ENCODE data around the gene CSF2RB. TPM values are rescaled to one million over a fixed set of nuclear protein-coding genes. Genes with fewer than 3 reads are reported as not detected.

Gene CSF2RB
- total and polyA plus RNA-seq, 2 experiments from 2014 or later: 2.6 to 4.1 TPM

DNA sequence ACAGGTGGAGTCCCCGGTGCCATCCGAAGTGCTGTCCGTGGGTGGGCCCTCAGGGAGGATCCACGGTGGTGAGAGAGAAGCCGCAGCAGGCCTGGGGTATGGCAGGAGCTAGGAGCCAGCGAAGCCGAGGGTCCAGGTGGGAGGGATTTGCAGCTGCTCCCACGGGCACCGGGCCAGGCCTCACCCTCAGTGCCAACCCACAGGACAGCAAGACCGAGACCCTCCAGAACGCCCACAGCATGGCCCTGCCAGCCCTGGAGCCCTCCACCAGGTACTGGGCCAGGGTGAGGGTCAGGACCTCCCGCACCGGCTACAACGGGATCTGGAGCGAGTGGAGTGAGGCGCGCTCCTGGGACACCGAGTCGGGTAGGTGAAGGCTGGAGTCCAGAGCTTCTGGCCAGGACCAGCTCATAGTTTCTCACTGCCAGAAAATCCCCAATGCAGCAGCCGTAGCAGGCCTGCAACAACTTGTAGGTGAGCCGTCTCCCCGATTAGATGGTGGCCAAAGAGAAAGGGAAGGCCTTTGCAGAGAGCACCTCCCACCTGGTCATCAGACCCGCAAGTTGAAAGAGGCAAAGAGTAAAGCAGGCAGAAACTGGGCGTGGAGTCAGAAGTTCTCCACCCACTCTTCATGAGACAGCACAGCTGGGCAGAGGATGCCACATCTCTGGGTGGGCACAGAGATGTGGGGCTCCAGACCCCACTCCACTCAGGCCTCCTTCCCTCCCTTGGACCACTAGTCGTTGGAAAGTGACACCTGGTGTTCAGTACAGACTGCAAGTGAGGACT lies 20.4 kb downstream of the CSF2RB start:
- Histone ChIP-seq H3K9me3 (ENCODE audit: low read depth) (no peaks in the 10 kb centered on the region), H3F3A (ENCODE audit: insufficient read depth) (no peaks in the 10 kb centered on the region), H3K79me2 (ENCODE audit: insufficient read depth) (no peaks in the 10 kb centered on the region), H2AFZ (no peak overlapping the region), H3K9ac (no peak overlapping the region), H3K9me2 (ENCODE audit: insufficient read depth) (no peaks in the 10 kb centered on the region), H3K4me1 (ENCODE audit: insufficient read depth) (no peaks in the 10 kb centered on the region), H3K27me3 (replicated peaks; ENCODE audit: insufficient read depth) (peaks cover 29% of the 10 kb centered on the region), H3K36me3 (ENCODE audit: low read depth) (no peaks in the 10 kb centered on the region), H4K20me1 (ENCODE audit: insufficient read depth) (no peaks in the 10 kb centered on the region), H3K4me3 (no peak overlapping the region), H3K4me2 (ENCODE audit: unreplicated experiment) (no peak overlapping the region), H3K27ac (no peak overlapping the region)
- WGBS, 2 experiments (ENCODE audit: low coverage in 1 of 2, low lambda C conversion rate in 2 of 2, missing lambda C conversion rate in 2 of 2): 63 to 65% methylated on average over 24 to 25 of the region's 25 CpGs
- DNase-seq: no peak
- in situ Hi-C loops (cut with MboI): no loop called here
- TF ChIP-seq EZH2 (IDR thresholded peaks at IDR 0.05; ENCODE audit: insufficient read depth, poor library complexity, severe bottlenecking) (no peak), EZH2phosphoT487 (IDR thresholded peaks at IDR 0.05; ENCODE audit: insufficient read depth, low read depth) (no peak)

DNA sequence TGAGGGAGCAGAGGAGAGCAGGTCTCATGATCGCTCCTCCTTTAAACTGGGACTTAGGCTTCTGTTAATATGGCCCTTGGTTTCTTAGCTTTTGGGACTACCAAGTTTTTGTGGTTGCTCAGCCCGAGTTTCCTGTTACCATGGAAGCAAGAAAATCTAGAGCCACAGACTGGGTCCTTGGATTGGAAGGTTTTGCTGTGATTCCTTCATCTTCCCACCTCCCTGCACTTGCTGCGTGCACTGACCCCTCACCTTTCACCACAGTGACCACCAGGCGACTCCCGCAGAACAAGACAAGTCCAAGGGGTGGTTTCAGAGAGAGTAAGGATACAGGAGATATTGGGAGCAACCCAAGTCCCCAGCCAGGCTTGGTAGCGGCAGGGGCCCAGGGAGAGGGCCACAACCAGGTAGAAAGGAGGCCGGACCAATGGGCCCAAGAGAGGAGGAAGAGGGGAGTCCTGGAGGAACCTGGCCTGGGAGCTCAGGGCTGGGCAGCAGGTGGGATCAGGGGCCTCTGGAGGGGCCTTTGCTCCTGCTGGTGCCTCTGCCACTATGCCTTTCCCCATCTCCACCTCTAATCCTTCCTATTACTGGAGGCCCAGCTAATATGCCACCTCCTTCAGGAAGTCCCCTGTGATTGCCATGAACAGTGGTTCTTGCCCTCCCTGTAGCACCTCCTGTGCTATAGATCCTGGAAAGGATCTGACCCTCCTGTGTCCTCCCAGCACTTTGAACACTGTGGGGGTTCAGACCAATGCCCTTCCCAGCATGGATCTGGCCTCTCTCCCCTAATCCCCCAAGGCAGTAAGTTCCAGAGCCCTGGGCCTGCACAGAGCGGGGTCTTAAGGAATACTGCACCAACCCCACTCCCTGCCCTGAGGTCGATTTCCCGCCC lies 21.2 kb downstream of the CSF2RB start:
- Histone ChIP-seq H4K20me1 (ENCODE audit: insufficient read depth) (no peaks in the 10 kb centered on the region), H2AFZ (no peak overlapping the region), H3K9me2 (ENCODE audit: insufficient read depth) (no peaks in the 10 kb centered on the region), H3K36me3 (ENCODE audit: low read depth) (no peaks in the 10 kb centered on the region), H3K4me1 (ENCODE audit: insufficient read depth) (no peaks in the 10 kb centered on the region), H3F3A (ENCODE audit: insufficient read depth) (no peaks in the 10 kb centered on the region), H3K27ac (no peak overlapping the region), H3K79me2 (ENCODE audit: insufficient read depth) (no peaks in the 10 kb centered on the region), H3K4me2 (ENCODE audit: unreplicated experiment) (no peak overlapping the region), H3K4me3 (no peak overlapping the region), H3K9me3 (ENCODE audit: low read depth) (no peaks in the 10 kb centered on the region), H3K9ac (no peak overlapping the region), H3K27me3 (replicated peaks; ENCODE audit: insufficient read depth) (peaks cover 24% of the 10 kb centered on the region)
- DNase-seq: no peak
- 57 to 66% methylated on average over 10 of the region's 10 CpGs for WGBS, 2 experiments (ENCODE audit: low coverage in 1 of 2, low lambda C conversion rate in 2 of 2, missing lambda C conversion rate in 2 of 2)
- TF ChIP-seq EZH2 (IDR thresholded peaks at IDR 0.05; ENCODE audit: insufficient read depth, poor library complexity, severe bottlenecking) (no peak), EZH2phosphoT487 (IDR thresholded peaks at IDR 0.05; ENCODE audit: insufficient read depth, low read depth) (no peak)
- in situ Hi-C loops (cut with MboI): no loop called here

DNA sequence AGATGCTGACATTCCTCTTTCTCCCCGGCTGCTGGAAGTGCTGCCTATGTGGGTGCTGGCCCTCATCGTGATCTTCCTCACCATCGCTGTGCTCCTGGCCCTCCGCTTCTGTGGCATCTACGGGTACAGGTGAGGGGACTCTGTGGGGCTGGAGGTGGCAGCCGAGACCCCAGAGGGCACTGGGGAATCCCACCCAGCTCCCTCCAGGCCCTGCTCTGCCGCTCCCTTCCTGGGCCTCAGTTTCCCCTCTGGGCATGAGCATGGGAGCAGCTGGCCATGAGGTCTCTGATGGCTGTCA lies 21.8 kb downstream of the CSF2RB start:
- Histone ChIP-seq H3K27ac (no peak overlapping the region), H4K20me1 (ENCODE audit: insufficient read depth) (no peaks in the 10 kb centered on the region), H3F3A (ENCODE audit: insufficient read depth) (no peaks in the 10 kb centered on the region), H3K4me3 (no peak overlapping the region), H3K9me2 (ENCODE audit: insufficient read depth) (no peaks in the 10 kb centered on the region), H3K9ac (no peak overlapping the region), H3K36me3 (ENCODE audit: low read depth) (no peaks in the 10 kb centered on the region), H3K4me2 (ENCODE audit: unreplicated experiment) (no peak overlapping the region), H2AFZ (no peak overlapping the region), H3K27me3 (replicated peaks; ENCODE audit: insufficient read depth) (peaks cover 25% of the 10 kb centered on the region), H3K9me3 (ENCODE audit: low read depth) (no peaks in the 10 kb centered on the region), H3K4me1 (ENCODE audit: insufficient read depth) (no peaks in the 10 kb centered on the region), H3K79me2 (ENCODE audit: insufficient read depth) (no peaks in the 10 kb centered on the region)
- no peak for TF ChIP-seq EZH2 (IDR thresholded peaks at IDR 0.05; ENCODE audit: insufficient read depth, poor library complexity, severe bottlenecking)
- no peak for TF ChIP-seq EZH2phosphoT487 (IDR thresholded peaks at IDR 0.05; ENCODE audit: insufficient read depth, low read depth)
- DNase-seq: no peak
- in situ Hi-C loops (cut with MboI): no loop called here
- WGBS, 2 experiments (ENCODE audit: low coverage in 1 of 2, low lambda C conversion rate in 2 of 2, missing lambda C conversion rate in 2 of 2): 75 to 78% methylated on average over 7 of the region's 7 CpGs

DNA sequence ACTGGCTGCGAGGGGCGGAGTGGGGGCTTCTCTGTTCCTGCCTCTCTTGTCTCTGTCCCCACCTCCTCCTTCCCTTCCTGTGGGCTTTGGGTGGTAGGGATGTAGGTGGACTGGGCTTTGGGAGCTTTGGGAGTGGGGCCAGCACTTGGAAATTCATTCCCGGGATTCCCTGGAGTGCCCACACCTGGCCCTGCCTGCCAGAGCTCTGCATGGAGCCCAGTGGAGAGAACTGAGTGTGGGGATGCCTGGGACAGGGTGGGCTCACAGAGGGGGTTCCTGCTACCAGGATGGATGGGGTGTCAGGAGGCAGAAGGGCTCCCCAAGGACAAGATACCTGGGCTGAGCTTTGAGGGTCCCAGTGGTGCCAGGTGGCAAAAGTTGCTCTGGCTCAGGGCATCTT lies 22.3 kb downstream of the CSF2RB start:
- 72 to 76% methylated on average over 3 of the region's 3 CpGs for WGBS, 2 experiments (ENCODE audit: low coverage in 1 of 2, low lambda C conversion rate in 2 of 2, missing lambda C conversion rate in 2 of 2)
- no peaks in the 10 kb centered on the region for H3K4me1 ChIP-seq (ENCODE audit: insufficient read depth)
- H4K20me1 ChIP-seq (ENCODE audit: insufficient read depth): no peaks in the 10 kb centered on the region
- no peaks in the 10 kb centered on the region for H3F3A ChIP-seq (ENCODE audit: insufficient read depth)
- H3K9me3 ChIP-seq (ENCODE audit: low read depth): no peaks in the 10 kb centered on the region
- TF ChIP-seq EZH2 (IDR thresholded peaks at IDR 0.05; ENCODE audit: insufficient read depth, poor library complexity, severe bottlenecking): no peak
- TF ChIP-seq EZH2phosphoT487 (IDR thresholded peaks at IDR 0.05; ENCODE audit: insufficient read depth, low read depth): no peak
- H3K9me2 ChIP-seq (ENCODE audit: insufficient read depth): no peaks in the 10 kb centered on the region
- H3K4me2 ChIP-seq (ENCODE audit: unreplicated experiment): no peak overlapping the region
- H3K9ac ChIP-seq: no peak overlapping the region
- no peak overlapping the region for H2AFZ ChIP-seq
- H3K79me2 ChIP-seq (ENCODE audit: insufficient read depth): no peaks in the 10 kb centered on the region
- in situ Hi-C loops (cut with MboI): no loop called here
- no peak for DNase-seq
- H3K36me3 ChIP-seq (ENCODE audit: low read depth): no peaks in the 10 kb centered on the region
- H3K27me3 ChIP-seq (replicated peaks; ENCODE audit: insufficient read depth): peaks cover 29% of the 10 kb centered on the region
- no peak overlapping the region for H3K27ac ChIP-seq
- H3K4me3 ChIP-seq: no peak overlapping the region
